ENCODE results near the gene NSRP1.
A peak's percentile ranks its signal among the peaks of the same experiment; 100 is the strongest.

NSRP1 gene

GRCh38 chr17:30172560-30172959 lies 55.9 kb downstream of the NSRP1 start:
- no peak for TF ChIP-seq CTCF (IDR thresholded peaks at IDR 0.05; ENCODE audit: borderline replicate concordance, control extremely low read depth, extremely low read depth, insufficient read depth, missing control alignments)
- in situ Hi-C loops (cut with MboI; ENCODE audit: low sequenced_read_pairs, unreplicated experiment) = no loop called here
- DNase-seq (ENCODE audit: low spot score) = no peak

GRCh38 chr17:30173649-30174048 lies 57.0 kb downstream of the NSRP1 start:
- no peak for TF ChIP-seq CTCF (IDR thresholded peaks at IDR 0.05; ENCODE audit: borderline replicate concordance, control extremely low read depth, extremely low read depth, insufficient read depth, missing control alignments)
- DNase-seq (ENCODE audit: low spot score) = peak; percentile 62
- in situ Hi-C loops (cut with MboI; ENCODE audit: low sequenced_read_pairs, unreplicated experiment) = no loop called here

GRCh38 chr17:30174556-30174955 lies 57.9 kb downstream of the NSRP1 start:
- no peak for TF ChIP-seq CTCF (IDR thresholded peaks at IDR 0.05; ENCODE audit: borderline replicate concordance, control extremely low read depth, extremely low read depth, insufficient read depth, missing control alignments)
- in situ Hi-C loops (cut with MboI; ENCODE audit: low sequenced_read_pairs, unreplicated experiment) = no loop called here
- DNase-seq (ENCODE audit: low spot score) = no peak

GRCh38 chr17:30176855-30177254 lies 60.2 kb downstream of the NSRP1 start:
- in situ Hi-C loops (cut with MboI; ENCODE audit: low sequenced_read_pairs, unreplicated experiment) = no loop called here
- no peak for DNase-seq (ENCODE audit: low spot score)
- TF ChIP-seq CTCF (IDR thresholded peaks at IDR 0.05; ENCODE audit: borderline replicate concordance, control extremely low read depth, extremely low read depth, insufficient read depth, missing control alignments) = no peak

GRCh38 chr17:30186761-30187160 lies 70.1 kb downstream of the NSRP1 start:
- no peak for DNase-seq (ENCODE audit: low spot score)
- in situ Hi-C loops (cut with MboI; ENCODE audit: low sequenced_read_pairs, unreplicated experiment) = no loop called here
- TF ChIP-seq CTCF (IDR thresholded peaks at IDR 0.05; ENCODE audit: borderline replicate concordance, control extremely low read depth, extremely low read depth, insufficient read depth, missing control alignments) = no peak

- in situ Hi-C loops (cut with MboI; ENCODE audit: low sequenced_read_pairs, unreplicated experiment) = no loop called here
- no peak for DNase-seq (ENCODE audit: low spot score)
- no peak for TF ChIP-seq CTCF (IDR thresholded peaks at IDR 0.05; ENCODE audit: borderline replicate concordance, control extremely low read depth, extremely low read depth, insufficient read depth, missing control alignments)
Measured at GRCh38 chr17:30187573-30187972, 71.0 kb downstream of the NSRP1 start.
